MM.1S (cell line): ENCODE measurements around the gene PAM16.

Experiments used
- DNase-seq: peaks from one replicate; pipeline ENCODE4 v3.0.0-alpha.2; 2015
- H2AFZ ChIP-seq: fragments of 300-600 bp; sonication (generic); 2 replicates; pipeline ENCODE4 v1.6.0; 2016; ENCODE audit warnings: antibody characterized with exemption, low read length
- H3F3A ChIP-seq: fragments of 300-600 bp; sonication (generic); 2 replicates; pipeline ENCODE4 v1.6.1; 2016; ENCODE audit warnings: mild to moderate bottlenecking, antibody characterized with exemption, low read length, moderate library complexity, mixed read lengths; ENCODE audit not compliant: insufficient read depth
- H3K27ac ChIP-seq: fragments of 300-600 bp; sonication (generic); 2 replicates; pipeline ENCODE4 v1.5.1; 2016; ENCODE audit warnings: mild to moderate bottlenecking, low read length
- H3K27me3 ChIP-seq: fragments of 300-600 bp; sonication (generic); replicated peaks from 2 replicates; pipeline ENCODE4 v1.6.0; 2016; ENCODE audit warnings: low read length; ENCODE audit not compliant: insufficient read depth
- H3K36me3 ChIP-seq: fragments of 300-600 bp; sonication (generic); replicated peaks from 2 replicates; pipeline ENCODE4 v1.6.1; 2016; ENCODE audit warnings: mild to moderate bottlenecking, low read length, mixed read lengths; ENCODE audit not compliant: insufficient read depth
- H3K4me1 ChIP-seq: fragments of 300-600 bp; sonication (generic); 2 replicates; pipeline ENCODE4 v1.6.1; 2016; ENCODE audit warnings: low read length, mixed read lengths
- H3K4me2 ChIP-seq: fragments of 300-600 bp; sonication (generic); 2 replicates; pipeline ENCODE4 v1.6.0; 2016; ENCODE audit warnings: low read depth, low read length
- H3K4me3 ChIP-seq: fragments of 300-600 bp; sonication (generic); 2 replicates; pipeline ENCODE4 v1.5.1; 2016; ENCODE audit warnings: low read length, mixed read lengths
- H3K79me2 ChIP-seq: fragments of 300-600 bp; sonication (generic); 2 replicates; pipeline ENCODE4 v1.6.1; 2016; ENCODE audit warnings: mixed run types, low read length, mixed read lengths
- H3K9ac ChIP-seq: fragments of 300-600 bp; sonication (generic); 2 replicates; pipeline ENCODE4 v1.6.1; 2016; ENCODE audit warnings: low read length, mixed read lengths
- H3K9me2 ChIP-seq: fragments of 300-600 bp; sonication (generic); replicated peaks from 2 replicates; pipeline ENCODE4 v1.6.1; 2016; ENCODE audit warnings: mild to moderate bottlenecking, low read length, mixed read lengths; ENCODE audit not compliant: insufficient read depth
- H3K9me3 ChIP-seq: fragments of 300-600 bp; sonication (generic); replicated peaks from 2 replicates; pipeline ENCODE4 v1.6.1; 2016; ENCODE audit warnings: mild to moderate bottlenecking, low read length, mixed read lengths; ENCODE audit not compliant: insufficient read depth
- H4K20me1 ChIP-seq: fragments of 300-600 bp; sonication (generic); 2 replicates; pipeline ENCODE4 v1.6.1; 2016; ENCODE audit warnings: mild to moderate bottlenecking, low read length, moderate library complexity, mixed read lengths; ENCODE audit not compliant: insufficient read depth
- EZH2 ChIP-seq: fragments of 300-600 bp; sonication (generic); optimal IDR thresholded peaks from 2 replicates; pipeline ENCODE3; 2017; ENCODE audit warnings: low read depth, mild to moderate bottlenecking, antibody characterized with exemption, low read length, mixed read lengths
- EZH2phosphoT487 ChIP-seq: fragments of 300-600 bp; sonication (generic); IDR thresholded peaks from 2 replicates; pipeline ENCODE4 v1.6.1; 2018; ENCODE audit warnings: antibody characterized with exemption, low read length
- TF ChIP-seq, protein P1 (sequence below): fragments of 300-600 bp; sonication (generic); IDR thresholded peaks from 2 replicates; pipeline ENCODE4 v1.5.1; 2016; ENCODE audit warnings: antibody characterized with exemption, low read length, mixed read lengths

Gene PAM16

DNA sequence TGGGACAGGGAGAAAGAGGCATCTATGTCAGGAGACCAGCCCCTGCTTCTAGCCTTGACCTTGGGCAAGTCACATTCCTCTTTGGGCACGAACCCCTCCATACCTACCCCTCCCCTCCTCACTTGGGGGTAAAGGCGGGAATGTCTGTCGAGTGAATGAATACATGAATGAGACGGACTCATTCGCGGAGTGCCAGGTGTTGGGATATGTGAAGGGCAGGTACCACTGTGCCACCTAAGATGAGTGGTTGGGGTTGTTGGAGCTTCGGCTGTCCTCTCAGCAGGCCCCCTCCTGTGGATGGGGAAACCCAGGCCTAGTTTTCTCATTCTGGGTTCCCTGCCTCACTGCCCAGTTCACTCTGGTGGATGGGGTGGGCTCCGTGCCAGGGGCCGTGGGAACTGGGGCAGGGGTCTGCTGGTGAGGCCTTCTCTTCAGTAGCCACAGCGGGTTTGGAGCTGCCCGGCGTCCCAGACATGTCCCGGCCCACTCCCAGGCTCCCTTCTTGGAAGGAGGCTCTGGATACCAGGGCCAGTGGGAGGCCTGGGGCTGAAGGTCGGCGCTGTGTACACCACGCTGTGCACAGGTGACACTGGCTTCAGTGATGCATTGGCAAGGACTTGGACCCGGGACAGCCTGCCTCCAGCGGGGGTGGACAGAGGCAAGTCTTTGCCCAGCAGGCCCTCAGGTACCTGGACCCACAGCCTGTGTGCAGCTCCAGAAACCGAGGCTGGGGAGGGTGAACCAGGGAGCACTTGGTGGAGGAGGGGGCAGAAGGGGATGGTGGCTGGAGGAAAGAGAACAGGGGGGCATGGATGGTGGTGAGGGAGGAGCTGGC is 29.6 kb downstream of the PAM16 start:
- no peak overlapping the region for H3K27ac ChIP-seq
- peaks cover 44% of the 10 kb centered on the region for H3K27me3 ChIP-seq
- H3K4me1 ChIP-seq: 0 out of 2 replicates have a peak, but pooled peaks cover 8% of the 10 kb centered on the region
- H3K79me2 ChIP-seq: no peaks in the 10 kb centered on the region
- TF ChIP-seq EZH2 (no peak), EZH2phosphoT487 (no peak)
- TF ChIP-seq, protein P1, sequence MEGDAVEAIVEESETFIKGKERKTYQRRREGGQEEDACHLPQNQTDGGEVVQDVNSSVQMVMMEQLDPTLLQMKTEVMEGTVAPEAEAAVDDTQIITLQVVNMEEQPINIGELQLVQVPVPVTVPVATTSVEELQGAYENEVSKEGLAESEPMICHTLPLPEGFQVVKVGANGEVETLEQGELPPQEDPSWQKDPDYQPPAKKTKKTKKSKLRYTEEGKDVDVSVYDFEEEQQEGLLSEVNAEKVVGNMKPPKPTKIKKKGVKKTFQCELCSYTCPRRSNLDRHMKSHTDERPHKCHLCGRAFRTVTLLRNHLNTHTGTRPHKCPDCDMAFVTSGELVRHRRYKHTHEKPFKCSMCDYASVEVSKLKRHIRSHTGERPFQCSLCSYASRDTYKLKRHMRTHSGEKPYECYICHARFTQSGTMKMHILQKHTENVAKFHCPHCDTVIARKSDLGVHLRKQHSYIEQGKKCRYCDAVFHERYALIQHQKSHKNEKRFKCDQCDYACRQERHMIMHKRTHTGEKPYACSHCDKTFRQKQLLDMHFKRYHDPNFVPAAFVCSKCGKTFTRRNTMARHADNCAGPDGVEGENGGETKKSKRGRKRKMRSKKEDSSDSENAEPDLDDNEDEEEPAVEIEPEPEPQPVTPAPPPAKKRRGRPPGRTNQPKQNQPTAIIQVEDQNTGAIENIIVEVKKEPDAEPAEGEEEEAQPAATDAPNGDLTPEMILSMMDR: no peak
- no peaks in the 10 kb centered on the region for H4K20me1 ChIP-seq
- no peaks in the 10 kb centered on the region for H3K36me3 ChIP-seq
- H3F3A ChIP-seq: no peaks in the 10 kb centered on the region
- DNase-seq: no peak
- no peak overlapping the region for H2AFZ ChIP-seq
- H3K9me3 ChIP-seq: no peaks in the 10 kb centered on the region
- H3K9me2 ChIP-seq: no peaks in the 10 kb centered on the region
- H3K4me3 ChIP-seq: no peak overlapping the region
- H3K4me2 ChIP-seq: no peak overlapping the region
- no peak overlapping the region for H3K9ac ChIP-seq

DNA sequence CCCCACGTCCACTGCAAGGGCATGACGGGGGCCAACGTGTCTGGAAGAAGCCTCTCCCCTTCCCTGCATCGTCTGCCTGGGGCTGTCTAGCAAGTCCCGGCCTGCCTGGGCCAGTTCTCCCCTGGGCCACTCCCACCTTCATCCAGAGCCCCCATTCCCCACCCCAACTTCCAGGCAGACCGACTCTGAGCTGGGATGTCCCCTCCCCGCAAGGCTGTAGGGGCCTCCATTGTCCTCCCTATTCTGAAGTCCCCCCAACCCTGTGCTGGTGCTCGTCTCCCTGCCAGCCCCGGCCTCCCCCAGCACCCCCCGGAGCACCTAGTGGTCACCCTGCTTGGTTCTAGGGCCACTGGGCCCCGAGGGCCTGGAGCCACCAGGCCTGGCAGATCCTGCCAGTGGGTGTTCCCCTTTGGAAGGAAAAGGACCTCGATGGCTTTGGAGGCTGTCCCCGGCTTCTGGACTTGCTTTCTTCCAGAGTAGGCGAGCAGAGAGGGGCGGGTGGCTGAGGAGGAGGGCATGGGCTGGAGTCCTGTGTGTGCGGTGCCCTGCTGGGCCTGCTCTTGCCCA is 30.5 kb downstream of the PAM16 start:
- no peaks in the 10 kb centered on the region for H3K79me2 ChIP-seq
- no peak overlapping the region for H3K27ac ChIP-seq
- H3K4me2 ChIP-seq: no peak overlapping the region
- H3K4me1 ChIP-seq: 0 out of 2 replicates have a peak, but pooled peaks cover 8% of the 10 kb centered on the region
- DNase-seq: no peak
- no peaks in the 10 kb centered on the region for H3K36me3 ChIP-seq
- TF ChIP-seq EZH2phosphoT487: no peak
- TF ChIP-seq, protein P1: no peak
- no peak for TF ChIP-seq EZH2
- H3K9ac ChIP-seq: no peak overlapping the region
- H3K4me3 ChIP-seq: no peak overlapping the region
- H3K9me2 ChIP-seq: no peaks in the 10 kb centered on the region
- H2AFZ ChIP-seq: no peak overlapping the region
- H3K9me3 ChIP-seq: no peaks in the 10 kb centered on the region
- no peaks in the 10 kb centered on the region for H3F3A ChIP-seq
- no peaks in the 10 kb centered on the region for H4K20me1 ChIP-seq
- H3K27me3 ChIP-seq: peaks cover 42% of the 10 kb centered on the region

DNA sequence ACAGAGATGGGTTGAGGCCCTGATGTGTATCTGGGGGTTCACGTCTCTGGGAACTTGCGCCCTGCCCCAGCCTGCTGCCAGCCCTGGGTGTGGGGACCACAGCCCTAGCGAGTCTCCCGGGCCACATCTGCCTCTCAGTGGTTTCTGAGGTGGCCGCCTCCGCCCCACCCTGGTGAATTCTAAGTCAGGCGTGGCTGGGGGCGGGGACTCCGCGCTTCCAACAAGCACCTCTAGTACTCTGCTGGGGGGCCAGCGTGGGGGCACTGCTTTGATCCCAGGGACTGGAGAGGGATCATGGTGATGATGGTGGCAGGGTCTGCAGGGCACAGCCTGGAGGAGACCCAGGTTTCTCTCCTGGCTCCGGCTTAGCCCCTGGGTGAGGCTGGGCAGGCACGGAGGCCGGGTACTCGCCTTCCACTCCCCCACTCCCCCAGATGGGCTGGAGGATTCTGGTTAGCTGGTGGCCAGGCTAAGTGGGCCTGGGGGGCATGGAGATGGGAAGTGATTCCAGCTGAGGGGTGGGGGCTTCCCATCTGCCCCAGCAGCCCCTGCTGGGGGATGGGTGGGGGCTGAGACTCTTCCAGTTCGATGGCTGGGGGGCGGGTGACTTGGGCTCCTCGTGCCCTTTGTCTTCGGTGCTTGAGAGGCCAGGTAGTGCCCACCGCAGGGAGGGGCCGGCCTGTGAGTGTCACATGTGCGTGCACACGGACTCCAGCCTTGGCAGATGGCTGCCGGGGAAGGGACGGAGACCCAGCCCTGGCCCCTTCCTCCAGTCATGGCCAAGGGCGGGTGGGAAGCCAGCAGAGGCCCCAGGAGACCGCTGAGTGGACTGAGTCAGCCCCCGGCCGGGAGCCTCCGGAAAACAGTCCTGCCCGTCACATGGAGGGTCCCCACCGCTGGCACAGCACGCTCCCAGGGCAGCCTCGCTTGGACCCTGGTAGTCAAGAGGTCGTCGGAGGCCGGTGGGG is 31.4 kb downstream of the PAM16 start:
- H3K4me2 ChIP-seq: no peak overlapping the region; the same call in 1 of the 2 replicates
- H3K27ac ChIP-seq: no peak overlapping the region
- no peaks in the 10 kb centered on the region for H3K9me3 ChIP-seq
- H3K4me1 ChIP-seq: 0 out of 2 replicates have a peak, but pooled peaks cover 11% of the 10 kb centered on the region
- peak; percentile 47 for DNase-seq
- H3K9ac ChIP-seq: no peak overlapping the region
- peaks cover 48% of the 10 kb centered on the region for H3K27me3 ChIP-seq
- 0 out of 2 replicates have a peak, but pooled peaks cover 3% of the 10 kb centered on the region for H3F3A ChIP-seq
- no peak overlapping the region for H3K4me3 ChIP-seq
- no peaks in the 10 kb centered on the region for H3K9me2 ChIP-seq
- no peaks in the 10 kb centered on the region for H3K36me3 ChIP-seq
- TF ChIP-seq EZH2phosphoT487: no peak
- TF ChIP-seq, protein P1: no peak
- no peak for TF ChIP-seq EZH2
- H2AFZ ChIP-seq: no peak overlapping the region
- no peaks in the 10 kb centered on the region for H3K79me2 ChIP-seq
- no peaks in the 10 kb centered on the region for H4K20me1 ChIP-seq
